HG03460 (cell line): Measurements from ENCODE around the gene DAND5.

Experiments
- ATAC-seq: cut with Tn5 transposase; IDR thresholded peaks from one replicate; pipeline ENCODE4 v1.9.1; 2021; ENCODE audit not compliant: unreplicated experiment

DAND5 gene

DNA sequence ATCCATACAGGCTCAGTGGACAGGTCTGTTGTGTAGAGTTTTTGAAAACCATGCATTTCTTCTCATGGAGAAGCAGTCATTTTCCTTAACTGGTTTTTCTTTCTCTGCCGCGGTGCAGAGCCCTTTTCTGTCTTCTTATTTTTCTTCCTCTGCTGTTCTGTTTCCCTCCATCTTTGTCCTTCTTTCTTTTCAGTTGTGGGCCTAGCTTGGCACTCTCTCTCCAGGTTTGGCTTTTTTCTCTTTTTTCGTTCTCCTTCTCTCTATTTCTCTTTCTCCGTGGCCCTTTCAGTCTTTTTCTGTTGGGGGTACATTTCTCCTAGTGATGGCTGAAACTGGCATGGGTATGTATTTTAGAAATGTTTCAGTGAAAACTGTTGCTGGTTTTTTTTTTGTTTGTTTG lies 50.0 kb downstream of the DAND5 start:
- ATAC-seq: no peak

DNA sequence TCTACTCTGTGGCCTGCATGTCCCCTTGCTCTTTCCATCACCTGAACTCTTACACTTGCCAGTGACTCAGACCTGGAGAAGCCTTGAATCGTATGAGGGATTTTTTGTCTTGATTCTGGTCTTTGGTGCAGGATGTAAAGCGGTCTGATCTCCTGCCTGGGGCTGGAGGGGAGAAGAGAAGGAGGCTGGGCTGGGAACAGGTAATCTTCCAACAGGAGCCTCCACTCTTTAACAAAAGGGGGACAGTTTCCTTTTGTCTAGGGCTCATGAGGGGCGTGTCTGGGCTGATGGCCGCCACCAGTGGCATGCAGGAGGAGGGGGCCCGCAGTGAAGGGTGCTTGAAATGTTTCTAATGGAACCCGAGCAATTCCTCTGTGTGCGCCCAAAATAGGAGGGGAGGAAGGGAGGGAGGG lies 50.6 kb downstream of the DAND5 start:
- no peak for ATAC-seq

DNA sequence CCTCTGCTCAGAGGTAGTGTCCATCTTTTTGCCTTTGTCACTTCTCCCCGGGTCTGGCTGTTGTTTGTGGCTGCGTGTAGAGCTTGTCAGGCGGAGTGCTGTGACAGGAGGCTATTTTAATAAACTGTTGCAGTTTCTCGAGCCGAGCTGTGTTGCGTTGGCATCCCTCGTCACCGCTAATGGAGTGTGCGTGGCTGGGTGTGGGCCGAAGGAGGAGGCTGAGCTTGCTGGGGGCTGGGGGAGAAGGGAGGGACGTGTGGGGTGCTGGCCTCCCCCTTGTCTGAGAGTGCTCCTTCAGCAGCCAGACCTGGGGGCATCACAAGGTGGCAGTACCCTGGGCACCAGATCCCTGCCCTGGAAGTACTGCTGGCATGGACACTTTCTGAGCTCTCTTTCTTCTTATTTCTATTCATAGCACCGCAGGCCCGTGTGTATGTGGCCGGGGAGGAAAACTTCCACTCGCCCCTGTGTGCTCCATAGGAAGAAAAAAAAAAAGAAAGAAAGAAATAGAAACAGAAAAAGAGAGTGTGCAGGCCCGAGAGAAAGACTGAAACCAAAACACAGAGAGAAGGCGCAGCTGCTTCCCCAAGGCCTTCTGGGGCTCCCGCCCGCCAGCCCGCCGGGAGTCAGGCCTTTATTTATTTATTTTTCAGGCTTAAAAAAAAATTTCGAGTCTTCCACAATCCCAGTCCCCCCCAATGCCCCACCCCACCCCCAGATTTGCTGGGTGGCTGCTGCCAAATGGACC lies 52.9 kb downstream of the DAND5 start:
- no peak for ATAC-seq

DNA sequence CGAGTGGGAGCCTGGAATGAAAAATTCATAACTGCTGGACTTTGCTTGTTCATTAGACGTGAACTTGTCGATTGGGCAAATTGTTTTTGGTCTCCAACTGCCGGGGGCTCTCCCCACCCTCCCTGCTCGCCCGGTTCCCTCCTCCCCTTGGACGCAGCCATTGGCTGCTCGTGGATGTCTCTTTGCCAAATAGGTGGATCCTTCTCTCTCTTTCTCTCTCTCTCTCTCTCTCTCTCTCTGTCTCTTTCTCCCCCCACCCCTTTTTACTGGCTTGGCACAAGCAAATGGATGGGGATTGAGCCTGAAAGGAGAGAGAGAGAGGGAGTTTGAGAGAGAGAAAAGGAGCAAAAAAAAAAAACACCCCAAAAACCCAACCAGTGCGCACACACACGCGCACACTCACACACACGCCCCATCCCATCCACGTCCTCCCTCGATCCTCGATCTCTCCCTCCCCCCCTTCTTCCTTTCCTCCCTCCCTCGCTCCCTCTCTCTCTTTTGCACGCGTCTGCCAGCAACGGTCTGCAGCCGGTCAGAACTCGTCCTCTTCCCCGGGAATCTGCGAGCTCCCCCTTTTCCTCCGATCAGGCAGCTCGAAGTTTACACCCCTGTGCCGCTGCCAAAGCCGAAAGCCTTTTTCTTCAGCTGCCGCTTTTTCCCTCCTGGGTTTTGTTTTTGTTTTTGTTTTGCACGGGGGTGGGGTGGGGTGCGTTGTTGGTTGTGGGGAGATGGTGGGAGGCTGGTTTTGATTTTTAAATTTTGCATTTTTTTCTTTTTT lies 53.7 kb downstream of the DAND5 start:
- no peak for ATAC-seq

DNA sequence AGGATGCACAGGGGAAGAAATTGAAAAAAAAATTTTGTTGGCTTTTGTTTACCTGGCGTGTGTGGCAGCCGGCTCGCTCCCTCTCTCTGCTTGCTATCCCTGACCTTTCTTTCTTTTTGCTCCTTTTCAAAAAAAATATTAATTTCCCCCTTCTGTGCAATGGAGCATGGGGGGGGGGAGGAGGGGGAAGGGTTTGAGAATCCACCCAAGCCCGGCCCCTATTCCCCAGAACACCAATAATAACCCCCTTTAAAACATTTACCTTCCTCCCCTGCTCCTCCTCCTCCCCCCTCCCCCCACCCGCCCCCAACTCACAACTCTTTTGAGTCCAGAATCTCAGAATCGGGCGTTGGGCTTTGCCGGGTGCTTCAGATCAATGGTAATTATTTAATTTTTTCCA lies 54.3 kb downstream of the DAND5 start:
- no peak for ATAC-seq
